ENCODE results near the gene AMPD2.

Gene AMPD2

GRCh38 chr1:109610609-109611307 lies 8.9 kb upstream of the AMPD2 start:
- POLR2A ChIA-PET: interaction anchor here (1.8 kb wide), 1 partner anchor 9 kb away, joined by 8 read pairs; the partner anchor contains the start of genes AMPD2 and GNAT2
- CTCF ChIA-PET: interaction anchor here (0.6 to 1.0 kb wide), 2 partner anchors 14 to 65 kb away, joined by 3 read pairs; no protein-coding TSS in a partner anchor
- DNase-seq (ENCODE audit: extremely low spot score): no peak

GRCh38 chr1:109611308-109611990 lies 8.2 kb upstream of the AMPD2 start:
- no peak for TF ChIP-seq LEF1 (IDR thresholded peaks at IDR 0.05; ENCODE audit: borderline replicate concordance)
- DNase-seq (ENCODE audit: extremely low spot score): no peak
- ChIA-PET CTCF (interaction anchor here (1.0 to 2.3 kb wide), 2 partner anchors 29 to 66 kb away, joined by 3 to 8 read pairs; no protein-coding TSS in a partner anchor), POLR2A (interaction anchor here (1.8 kb wide), 1 partner anchor 8 kb away, joined by 8 read pairs; the partner anchor contains the start of genes AMPD2 and GNAT2)

More at GRCh38 chr1:109610609-109611307, 8.9 kb upstream of the AMPD2 start:
- no peak for TF ChIP-seq CTBP1 (IDR thresholded peaks at IDR 0.05; ENCODE audit: borderline replicate concordance)
- peak; percentile 38; the same call in 1 of the 2 replicates for TF ChIP-seq ZNF384 (IDR thresholded peaks at IDR 0.05)
- no peak for TF ChIP-seq SUZ12 (IDR thresholded peaks at IDR 0.05)
- no peak for TF ChIP-seq ELF4 (IDR thresholded peaks at IDR 0.05)
- no peak for TF ChIP-seq FOXM1 (IDR thresholded peaks at IDR 0.05; ENCODE audit: borderline replicate concordance)
- no peak for TF ChIP-seq FOXA1 (IDR thresholded peaks at IDR 0.05)

DNA sequence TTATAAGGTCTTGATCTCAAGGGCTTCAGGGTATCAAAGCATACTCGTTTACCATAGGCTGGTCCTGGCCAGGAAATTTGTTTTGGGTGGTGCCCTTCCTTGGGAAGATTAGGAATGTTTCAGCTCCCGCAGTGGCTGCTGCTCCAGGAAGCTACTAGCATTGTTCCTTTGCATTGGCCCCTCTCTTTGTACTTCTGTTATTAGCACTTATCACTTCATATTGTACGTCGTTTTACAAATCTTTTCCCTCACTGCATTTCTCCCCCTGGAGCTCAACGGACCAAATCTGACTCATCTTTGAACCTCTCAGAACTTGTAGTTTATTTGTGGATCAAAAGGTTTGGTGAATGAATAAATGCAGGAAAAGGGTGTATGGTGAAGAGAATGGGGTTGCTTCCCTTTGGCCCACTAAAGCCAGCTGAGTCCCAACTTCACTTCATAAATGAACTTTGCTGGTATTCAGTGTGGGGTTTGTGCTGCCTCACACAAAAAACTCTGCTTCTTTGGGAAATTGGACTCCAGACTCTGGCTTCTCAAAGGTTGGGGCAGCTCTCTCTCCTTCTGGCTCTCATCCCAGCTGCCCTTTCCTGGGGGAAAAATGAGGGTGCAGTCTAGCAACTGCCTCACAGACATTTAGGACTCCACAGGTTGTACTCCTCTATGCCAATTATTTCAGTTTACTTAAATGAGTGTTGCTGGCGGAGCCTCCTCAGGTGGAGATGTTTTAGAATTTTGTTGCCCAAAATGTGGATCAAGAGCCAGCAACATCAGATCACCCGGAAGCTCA lies 6.1 kb upstream of the AMPD2 start:
- DNase-seq (ENCODE audit: extremely low spot score): no peak
- ChIA-PET POLR2A (interaction anchor here (1.7 kb wide), 1 partner anchor 65 kb away, joined by 10 read pairs; the partner anchor contains the start of gene GNAI3), CTCF (interaction anchor here (2.3 kb wide), 1 partner anchor 27 kb away, joined by 8 read pairs; no protein-coding TSS in a partner anchor)
- TF ChIP-seq TARDBP (IDR thresholded peaks at IDR 0.05) (no peak), ZNF384 (IDR thresholded peaks at IDR 0.05) (no peak), L3MBTL2 (conservative IDR thresholded peaks at IDR 0.05) (no peak), BHLHE40 (IDR thresholded peaks at IDR 0.05; ENCODE audit: borderline replicate concordance) (no peak), NFRKB (IDR thresholded peaks at IDR 0.05) (no peak)

- ChIA-PET CTCF (no interaction called here), POLR2A (interaction anchor here (2.4 kb wide), 1 partner anchor 67 kb away, joined by 16 read pairs; the partner anchor contains the start of gene GNAI3)
- TF ChIP-seq HDGF (IDR thresholded peaks at IDR 0.05; ENCODE audit: borderline replicate concordance) (no peak), L3MBTL2 (conservative IDR thresholded peaks at IDR 0.05) (no peak), FOXA1 (IDR thresholded peaks at IDR 0.05) (no peak), TARDBP (IDR thresholded peaks at IDR 0.05) (no peak), SP1 (IDR thresholded peaks at IDR 0.05) (no peak), CTBP1 (IDR thresholded peaks at IDR 0.05; ENCODE audit: borderline replicate concordance) (no peak), SUZ12 (IDR thresholded peaks at IDR 0.05) (no peak), LEF1 (IDR thresholded peaks at IDR 0.05; ENCODE audit: borderline replicate concordance) (no peak), ZNF384 (IDR thresholded peaks at IDR 0.05) (no peak), NFRKB (IDR thresholded peaks at IDR 0.05) (no peak), FOXK2 (IDR thresholded peaks at IDR 0.05) (no peak), FOXM1 (IDR thresholded peaks at IDR 0.05; ENCODE audit: borderline replicate concordance) (no peak), ARNT (IDR thresholded peaks at IDR 0.05) (no peak)
- DNase-seq (ENCODE audit: extremely low spot score): no peak
Observed at GRCh38 chr1:109615879-109616278, 3.8 kb upstream of the AMPD2 start.

GRCh38 chr1:109616391-109616790 lies 3.2 kb upstream of the AMPD2 start:
- TF ChIP-seq HDGF (IDR thresholded peaks at IDR 0.05; ENCODE audit: borderline replicate concordance) (no peak), L3MBTL2 (conservative IDR thresholded peaks at IDR 0.05) (no peak)
- CTCF ChIA-PET: no interaction called here
- no peak for DNase-seq (ENCODE audit: extremely low spot score)
- POLR2A ChIA-PET: interaction anchor here (2.4 kb wide), 1 partner anchor 68 kb away, joined by 16 read pairs; the partner anchor contains the start of gene GNAI3

DNA sequence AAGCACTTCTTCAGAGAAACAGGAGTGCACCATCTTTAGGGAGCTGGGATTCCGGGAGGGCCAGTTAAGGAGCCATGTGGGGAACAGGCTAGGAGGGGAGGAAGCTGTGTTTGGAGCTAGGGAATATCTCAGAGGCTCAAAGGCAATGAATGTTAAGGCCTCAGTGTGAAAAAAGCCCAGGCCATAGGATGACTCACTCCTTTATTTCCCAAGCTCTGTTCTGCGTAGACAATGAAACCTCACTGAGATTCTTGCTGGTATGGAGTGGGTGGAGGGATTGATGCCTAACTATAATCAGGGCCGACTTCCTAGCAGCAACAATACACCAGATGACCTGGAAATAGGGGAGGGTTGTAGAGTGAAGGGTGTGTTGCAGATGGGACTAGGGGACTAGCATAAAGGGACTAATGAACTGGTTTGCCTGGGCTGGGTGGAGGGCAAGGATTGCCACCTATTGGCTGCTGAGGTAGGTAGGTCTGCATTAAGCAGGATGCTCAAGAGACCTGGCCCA lies 2.3 kb upstream of the AMPD2 start:
- ChIA-PET POLR2A (interaction anchor here (2.4 kb wide), 1 partner anchor 69 kb away, joined by 16 read pairs; the partner anchor contains the start of gene GNAI3), CTCF (interaction anchor here (1.6 kb wide), 1 partner anchor 71 kb away, joined by 6 read pairs; no protein-coding TSS in a partner anchor)
- no peak for DNase-seq (ENCODE audit: extremely low spot score)
- no peak for TF ChIP-seq LEF1 (IDR thresholded peaks at IDR 0.05; ENCODE audit: borderline replicate concordance)
- no peak for TF ChIP-seq ELF4 (IDR thresholded peaks at IDR 0.05)
- no peak for TF ChIP-seq FOXM1 (IDR thresholded peaks at IDR 0.05; ENCODE audit: borderline replicate concordance)
- no peak for TF ChIP-seq FOXA1 (IDR thresholded peaks at IDR 0.05)
- TF ChIP-seq SP1 (IDR thresholded peaks at IDR 0.05): no peak
- TF ChIP-seq CTBP1 (IDR thresholded peaks at IDR 0.05; ENCODE audit: borderline replicate concordance): no peak
- TF ChIP-seq L3MBTL2 (conservative IDR thresholded peaks at IDR 0.05): no peak
- TF ChIP-seq NFRKB (IDR thresholded peaks at IDR 0.05): no peak
- TF ChIP-seq, protein P1, sequence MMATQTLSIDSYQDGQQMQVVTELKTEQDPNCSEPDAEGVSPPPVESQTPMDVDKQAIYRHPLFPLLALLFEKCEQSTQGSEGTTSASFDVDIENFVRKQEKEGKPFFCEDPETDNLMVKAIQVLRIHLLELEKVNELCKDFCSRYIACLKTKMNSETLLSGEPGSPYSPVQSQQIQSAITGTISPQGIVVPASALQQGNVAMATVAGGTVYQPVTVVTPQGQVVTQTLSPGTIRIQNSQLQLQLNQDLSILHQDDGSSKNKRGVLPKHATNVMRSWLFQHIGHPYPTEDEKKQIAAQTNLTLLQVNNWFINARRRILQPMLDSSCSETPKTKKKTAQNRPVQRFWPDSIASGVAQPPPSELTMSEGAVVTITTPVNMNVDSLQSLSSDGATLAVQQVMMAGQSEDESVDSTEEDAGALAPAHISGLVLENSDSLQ (IDR thresholded peaks at IDR 0.05): no peak
- no peak for TF ChIP-seq TARDBP (IDR thresholded peaks at IDR 0.05)
- TF ChIP-seq ARNT (IDR thresholded peaks at IDR 0.05): no peak
- TF ChIP-seq BHLHE40 (IDR thresholded peaks at IDR 0.05; ENCODE audit: borderline replicate concordance): no peak
- no peak for TF ChIP-seq FOXK2 (IDR thresholded peaks at IDR 0.05)
- TF ChIP-seq ZNF384 (IDR thresholded peaks at IDR 0.05): no peak
- no peak for TF ChIP-seq SUZ12 (IDR thresholded peaks at IDR 0.05)
- no peak for TF ChIP-seq HDGF (IDR thresholded peaks at IDR 0.05; ENCODE audit: borderline replicate concordance)
